Activated T-cell treated with anti-CD3 and anti-CD28 coated beads, Interleukin-2, amount 50 U/mL, for 72 hours (primary cell): ENCODE results near the gene GMEB2. TPM values are rescaled to one million over a fixed set of nuclear protein-coding genes. Genes with fewer than 3 reads are reported as not detected.
"Not testable (repeated sequence)": the region's sequence is repeated elsewhere in the genome, so short reads cannot be mapped to it uniquely, and the experiment has no call there.

Source experiments
- ATAC-seq, 2 donors: fragments of 150-1000 bp; cut with Tn5 transposase; replicated peaks in 1 of 2; 2 replicates each; pipeline ENCODE4 v1.10.0; 2021; ENCODE audit warnings: moderate library complexity in 2 of 2, mild to moderate bottlenecking in 1 of 2
- DNase-seq, 2 donors: peaks; one replicate each; pipeline ENCODE4 v3.0.0; 2021 to 2022; ENCODE audit warnings: mixed read lengths in 1 of 2
- H3K27ac Mint-ChIP-seq: one replicate; pipeline ENCODE4 v1.8.0; 2022; ENCODE audit warnings: mild to moderate bottlenecking, moderate library complexity, mixed read lengths
- H3K27me3 Mint-ChIP-seq: one replicate; pipeline ENCODE4 v1.8.0; 2022; ENCODE audit warnings: low read depth, mixed read lengths
- H3K36me3 Mint-ChIP-seq, 2 donors: one replicate each; pipeline ENCODE4 v1.8.0; 2022; ENCODE audit warnings: mixed read lengths in 2 of 2, mild to moderate bottlenecking in 1 of 2; ENCODE audit not compliant: insufficient read depth in 2 of 2
- H3K4me1 Mint-ChIP-seq: one replicate; pipeline ENCODE4 v1.8.0; 2022; ENCODE audit warnings: low read depth, mixed read lengths
- H3K4me3 Mint-ChIP-seq, 2 donors: one replicate each; pipeline ENCODE4 v1.8.0; 2022; ENCODE audit warnings: mild to moderate bottlenecking in 2 of 2, mixed read lengths in 2 of 2, moderate library complexity in 2 of 2
- H3K9me3 Mint-ChIP-seq, 2 donors: one replicate each; pipeline ENCODE4 v1.8.0; 2022; ENCODE audit warnings: mixed read lengths in 2 of 2
- total RNA-seq, 2 donors: library from RNA; stranded (reverse); gene quantifications; one replicate each; pipeline ENCODE4 v1.2.3, GENCODE V29; 2022

GMEB2 gene
- total RNA-seq, 2 donors from 2014 or later = 17.5 to 22.8 TPM

- H3K4me3 Mint-ChIP-seq = peak within 1 kb of the TSS; percentile 92 to 93
- no peaks in the 10 kb centered on the region for H3K36me3 Mint-ChIP-seq
- peak; percentile 54 to 62 for ATAC-seq
- H3K4me1 Mint-ChIP-seq = peaks cover 21% of the 10 kb centered on the region
- peak within 1 kb of the TSS; percentile 46 for H3K27ac Mint-ChIP-seq
- no peaks in the 10 kb centered on the region for H3K27me3 Mint-ChIP-seq
- peak; percentile 82 for DNase-seq
- no peaks in the 10 kb centered on the region for H3K9me3 Mint-ChIP-seq
Observed at GRCh38 chr20:63653041-63653973, 26.4 kb upstream of the GMEB2 start, which contains the start of gene STMN3. TSS of gene STMN3 (minus strand) at chr20:63653424. CDS start at chr20:63653345, 79 bp downstream.

GRCh38 chr20:63652192-63652980 lies 25.5 kb upstream of the GMEB2 start:
- no peaks in the 10 kb centered on the region for H3K36me3 Mint-ChIP-seq
- ATAC-seq (peak; percentile 45 to 51), DNase-seq (peak; percentile 34 to 42)
- H3K4me1 Mint-ChIP-seq = peaks cover 21% of the 10 kb centered on the region
- H3K9me3 Mint-ChIP-seq = no peaks in the 10 kb centered on the region
- peak overlapping the region; percentile 74 to 84 for H3K4me3 Mint-ChIP-seq
- no peak overlapping the region for H3K27ac Mint-ChIP-seq
- H3K27me3 Mint-ChIP-seq = no peaks in the 10 kb centered on the region

GRCh38 chr20:63651942-63652191 lies 25.0 kb upstream of the GMEB2 start:
- H3K4me3 Mint-ChIP-seq = peak overlapping the region; percentile 74 to 84
- H3K27me3 Mint-ChIP-seq = no peaks in the 10 kb centered on the region
- no peaks in the 10 kb centered on the region for H3K36me3 Mint-ChIP-seq
- no peak for DNase-seq
- H3K27ac Mint-ChIP-seq = no peak overlapping the region
- no peaks in the 10 kb centered on the region for H3K9me3 Mint-ChIP-seq
- ATAC-seq = no peak
- H3K4me1 Mint-ChIP-seq = peaks cover 21% of the 10 kb centered on the region

- peaks cover 21% of the 10 kb centered on the region for H3K4me1 Mint-ChIP-seq
- not testable (repeated sequence) for H3K4me3 Mint-ChIP-seq, H3K9me3 Mint-ChIP-seq, H3K27ac Mint-ChIP-seq, H3K36me3 Mint-ChIP-seq, DNase-seq, ATAC-seq, H3K27me3 Mint-ChIP-seq
Observed at GRCh38 chr20:63650486-63650885, 23.6 kb upstream of the GMEB2 start.

- no peaks in the 10 kb centered on the region for H3K36me3 Mint-ChIP-seq
- no peak overlapping the region for H3K4me3 Mint-ChIP-seq
- DNase-seq (no peak), ATAC-seq (no peak)
- no peaks in the 10 kb centered on the region for H3K9me3 Mint-ChIP-seq
- peaks cover 10% of the 10 kb centered on the region for H3K4me1 Mint-ChIP-seq
- no peaks in the 10 kb centered on the region for H3K27me3 Mint-ChIP-seq
- no peak overlapping the region for H3K27ac Mint-ChIP-seq
Observed at GRCh38 chr20:63648895-63649589, 22.1 kb upstream of the GMEB2 start.

- Mint-ChIP-seq H3K4me1 (peaks cover 8% of the 10 kb centered on the region), H3K27me3 (no peaks in the 10 kb centered on the region), H3K9me3 (no peaks in the 10 kb centered on the region), H3K27ac (no peak overlapping the region), H3K4me3 (no peak overlapping the region), H3K36me3 (no peaks in the 10 kb centered on the region)
- ATAC-seq (no peak), DNase-seq (no peak)
Observed at GRCh38 chr20:63648190-63648589, 21.3 kb upstream of the GMEB2 start.

DNA sequence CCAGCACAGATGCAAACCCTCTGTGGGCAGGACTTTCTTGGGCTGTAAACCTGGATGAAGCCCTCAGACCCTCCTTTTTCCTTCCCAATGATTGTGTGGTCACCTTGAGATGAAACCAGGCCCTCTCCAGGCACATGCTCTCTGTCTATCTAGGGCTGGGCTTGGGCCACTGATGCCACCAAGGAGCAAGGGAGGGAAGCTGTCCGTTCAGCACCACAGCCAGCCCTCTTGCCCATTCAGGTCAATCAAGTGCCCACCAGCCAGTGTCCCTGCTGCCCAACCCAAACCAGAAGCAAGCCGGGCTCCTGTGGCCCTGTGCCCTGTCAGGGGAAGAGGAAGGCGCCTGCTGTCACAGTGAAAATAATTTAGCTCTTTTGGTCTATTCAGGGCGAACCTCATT lies 18.3 kb upstream of the GMEB2 start:
- H3K4me3 Mint-ChIP-seq = no peak overlapping the region
- DNase-seq (no peak), ATAC-seq (no peak)
- peaks cover 6% of the 10 kb centered on the region for H3K4me1 Mint-ChIP-seq
- no peaks in the 10 kb centered on the region for H3K36me3 Mint-ChIP-seq
- H3K9me3 Mint-ChIP-seq = no peaks in the 10 kb centered on the region
- no peaks in the 10 kb centered on the region for H3K27me3 Mint-ChIP-seq
- H3K27ac Mint-ChIP-seq = no peak overlapping the region

- no peaks in the 10 kb centered on the region for H3K36me3 Mint-ChIP-seq
- H3K27ac Mint-ChIP-seq = no peak overlapping the region
- ATAC-seq (no peak), DNase-seq (no peak)
- H3K27me3 Mint-ChIP-seq = no peaks in the 10 kb centered on the region
- H3K9me3 Mint-ChIP-seq = no peaks in the 10 kb centered on the region
- peak overlapping the region in 1 of 2 donors; percentile 81 for H3K4me3 Mint-ChIP-seq
- peaks cover 19% of the 10 kb centered on the region for H3K4me1 Mint-ChIP-seq
Observed at GRCh38 chr20:63643946-63644345, 17.0 kb upstream of the GMEB2 start.

GRCh38 chr20:63643499-63643898 lies 16.6 kb upstream of the GMEB2 start:
- Mint-ChIP-seq H3K4me3 (peak overlapping the region; percentile 69 to 81), H3K4me1 (peaks cover 23% of the 10 kb centered on the region), H3K27me3 (no peaks in the 10 kb centered on the region), H3K36me3 (no peaks in the 10 kb centered on the region), H3K27ac (no peak overlapping the region), H3K9me3 (no peaks in the 10 kb centered on the region)
- DNase-seq (no peak), ATAC-seq (no peak)

- ATAC-seq = no peak
- peaks cover 0 to 3% of the 10 kb centered on the region in 2 donors for H3K9me3 Mint-ChIP-seq
- DNase-seq = no peak
- peaks cover 0 to 2% of the 10 kb centered on the region in 2 donors for H3K36me3 Mint-ChIP-seq
- no peaks in the 10 kb centered on the region for H3K27me3 Mint-ChIP-seq
- H3K4me1 Mint-ChIP-seq = peaks cover 30% of the 10 kb centered on the region
- H3K4me3 Mint-ChIP-seq = peak overlapping the region; percentile 69 to 81
- H3K27ac Mint-ChIP-seq = no peak overlapping the region
Observed at GRCh38 chr20:63642527-63643247, 15.8 kb upstream of the GMEB2 start.

GRCh38 chr20:63641792-63642523 lies 15.1 kb upstream of the GMEB2 start:
- ATAC-seq (peak; percentile 73 to 80), DNase-seq (peak; percentile 97 to 99)
- H3K36me3 Mint-ChIP-seq = peaks cover 0 to 2% of the 10 kb centered on the region in 2 donors
- H3K4me3 Mint-ChIP-seq = peak overlapping the region; percentile 67 to 76
- no peaks in the 10 kb centered on the region for H3K27me3 Mint-ChIP-seq
- peak overlapping the region; percentile 72 for H3K27ac Mint-ChIP-seq
- H3K4me1 Mint-ChIP-seq = peaks cover 36% of the 10 kb centered on the region
- peaks cover 0 to 3% of the 10 kb centered on the region in 2 donors for H3K9me3 Mint-ChIP-seq
